ENCODE results near the gene TLR5. TPM values are rescaled to one million over a fixed set of nuclear protein-coding genes. Genes with fewer than 3 reads are reported as not detected.

The TLR5 gene
- total RNA-seq, 1 experiment from 2014 or later, result 1.8 TPM

DNA sequence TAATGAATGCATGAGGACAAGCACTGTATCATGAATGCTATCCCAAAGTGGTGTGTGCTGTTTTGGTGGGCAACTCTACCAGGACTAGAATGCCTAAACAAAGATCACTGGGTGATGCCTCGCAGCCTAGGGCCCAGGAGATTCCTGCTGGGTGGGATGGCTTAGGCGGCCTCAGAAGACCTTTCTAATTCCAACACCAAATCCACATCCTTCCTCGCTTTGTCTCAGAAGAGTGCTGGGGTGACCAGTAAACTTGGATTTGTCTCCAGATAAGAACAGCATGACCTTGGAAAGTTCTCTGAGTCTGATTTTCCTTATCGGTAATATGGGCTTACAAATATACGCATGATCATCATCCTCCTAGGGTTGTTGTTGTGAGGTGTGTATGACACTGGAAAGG is 76.6 kb downstream of the TLR5 start:
- no peak overlapping the region for H3K4me3 Mint-ChIP-seq (ENCODE audit: unreplicated experiment)
- H3K27ac Mint-ChIP-seq (ENCODE audit: unreplicated experiment), result no peak overlapping the region
- POLR2A ChIA-PET, result no interaction called here
- Histone ChIP-seq H3K27me3 (replicated peaks; ENCODE audit: control insufficient read depth, insufficient read depth, low read length) (no peaks in the 10 kb centered on the region), H3K36me3 (ENCODE audit: control insufficient read depth, insufficient read depth, low read length) (no peaks in the 10 kb centered on the region), H3K4me3 (ENCODE audit: low read depth, low read length) (no peak overlapping the region), H3K9me3 (no peaks in the 10 kb centered on the region), H3K4me1 (no peaks in the 10 kb centered on the region)
- no TSS peak for BruUV-seq (replicated peaks)
- no peak for TF ChIP-seq CTCF (IDR thresholded peaks at IDR 0.05; ENCODE audit: insufficient read depth in 1 of 2, low read depth in 1 of 2, low read length in 1 of 2, severe bottlenecking in 1 of 2, unreplicated experiment in 1 of 2)
- intact Hi-C loops (cut with micrococcal nuclease; ENCODE audit: unreplicated experiment), result no loop called here
- no peak for DNase-seq
- CTCF ChIA-PET, result no interaction called here
- H3K27me3 Mint-ChIP-seq (ENCODE audit: insufficient read depth, unreplicated experiment), result no peaks in the 10 kb centered on the region
- no peaks in the 10 kb centered on the region for H3K4me1 Mint-ChIP-seq (ENCODE audit: low read depth, unreplicated experiment)
- H3K36me3 Mint-ChIP-seq (ENCODE audit: insufficient read depth, unreplicated experiment), result no peaks in the 10 kb centered on the region
- H3K9me3 Mint-ChIP-seq (ENCODE audit: unreplicated experiment), result peaks cover 9% of the 10 kb centered on the region

DNA sequence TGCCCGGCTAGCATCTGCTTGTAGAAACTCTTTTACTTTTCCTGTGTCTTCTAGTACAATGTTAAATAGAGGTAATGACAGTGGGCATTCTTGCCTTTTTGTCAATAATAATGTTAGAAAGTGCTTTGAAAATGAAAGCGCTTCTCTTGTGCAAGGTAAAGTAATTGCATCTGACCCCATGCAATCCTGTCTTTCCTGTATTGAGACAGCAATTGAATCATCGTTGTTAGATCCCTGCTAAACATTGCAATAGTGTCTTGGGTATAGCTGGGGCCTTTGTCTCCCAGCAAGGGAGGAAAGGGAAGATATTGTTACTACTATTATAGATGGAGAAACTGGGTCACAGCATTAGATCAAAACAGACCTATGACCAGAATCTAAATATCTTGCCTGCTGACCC is 80.9 kb downstream of the TLR5 start:
- intact Hi-C loops (cut with micrococcal nuclease; ENCODE audit: unreplicated experiment), result no loop called here
- POLR2A ChIA-PET, result no interaction called here
- Histone ChIP-seq H3K36me3 (ENCODE audit: control insufficient read depth, insufficient read depth, low read length) (no peaks in the 10 kb centered on the region), H3K4me3 (ENCODE audit: low read depth, low read length) (no peak overlapping the region), H3K4me1 (no peaks in the 10 kb centered on the region), H3K9me3 (no peaks in the 10 kb centered on the region), H3K27me3 (replicated peaks; ENCODE audit: control insufficient read depth, insufficient read depth, low read length) (no peaks in the 10 kb centered on the region)
- CTCF ChIA-PET, result no interaction called here
- Mint-ChIP-seq H3K9me3 (ENCODE audit: unreplicated experiment) (peaks cover 9% of the 10 kb centered on the region), H3K4me1 (ENCODE audit: low read depth, unreplicated experiment) (no peaks in the 10 kb centered on the region), H3K4me3 (ENCODE audit: unreplicated experiment) (no peak overlapping the region), H3K27me3 (ENCODE audit: insufficient read depth, unreplicated experiment) (no peaks in the 10 kb centered on the region), H3K27ac (ENCODE audit: unreplicated experiment) (no peak overlapping the region), H3K36me3 (ENCODE audit: insufficient read depth, unreplicated experiment) (no peaks in the 10 kb centered on the region)
- no peak for TF ChIP-seq CTCF (IDR thresholded peaks at IDR 0.05; ENCODE audit: insufficient read depth in 1 of 2, low read depth in 1 of 2, low read length in 1 of 2, severe bottlenecking in 1 of 2, unreplicated experiment in 1 of 2)
- BruUV-seq (replicated peaks), result no TSS peak
- DNase-seq, result no peak

- POLR2A ChIA-PET, result no interaction called here
- no peaks in the 10 kb centered on the region for H3K4me1 ChIP-seq
- H3K4me3 ChIP-seq (ENCODE audit: low read depth, low read length), result no peak overlapping the region
- CTCF ChIA-PET, result interaction anchor here (0.6 kb wide), 1 partner anchor 81 kb away, joined by 4 read pairs; no protein-coding TSS in a partner anchor
- H3K36me3 ChIP-seq (ENCODE audit: control insufficient read depth, insufficient read depth, low read length), result no peaks in the 10 kb centered on the region
- Mint-ChIP-seq H3K4me1 (ENCODE audit: low read depth, unreplicated experiment) (no peaks in the 10 kb centered on the region), H3K27ac (ENCODE audit: unreplicated experiment) (no peak overlapping the region), H3K9me3 (ENCODE audit: unreplicated experiment) (peaks cover 9% of the 10 kb centered on the region), H3K4me3 (ENCODE audit: unreplicated experiment) (no peak overlapping the region), H3K27me3 (ENCODE audit: insufficient read depth, unreplicated experiment) (no peaks in the 10 kb centered on the region), H3K36me3 (ENCODE audit: insufficient read depth, unreplicated experiment) (no peaks in the 10 kb centered on the region)
- no peak for TF ChIP-seq CTCF (IDR thresholded peaks at IDR 0.05; ENCODE audit: insufficient read depth in 1 of 2, low read depth in 1 of 2, low read length in 1 of 2, severe bottlenecking in 1 of 2, unreplicated experiment in 1 of 2)
- no peaks in the 10 kb centered on the region for H3K9me3 ChIP-seq
- no TSS peak for BruUV-seq (replicated peaks)
- H3K27me3 ChIP-seq (replicated peaks; ENCODE audit: control insufficient read depth, insufficient read depth, low read length), result 0 out of 2 replicates have a peak, but pooled peaks cover 1% of the 10 kb centered on the region
- no peak for DNase-seq
- intact Hi-C loops (cut with micrococcal nuclease; ENCODE audit: unreplicated experiment), result no loop called here
These were observed 83.5 kb downstream of the TLR5 start for GRCh38 chr1:223059526-223059925.

Other genes with a start within 250 kb of the TLR5 start
- gene SUSD4, start 220.9 kb upstream of the TLR5 start, total RNA-seq (2022), result 31.4 and 36.7 TPM in 2 replicates